ENCODE data around the gene FHIT. TPM values are rescaled to one million over a fixed set of nuclear protein-coding genes. Genes with fewer than 3 reads are reported as not detected.

FHIT gene
- polyA plus RNA-seq, 1 experiment, result 0.11 TPM

DNA sequence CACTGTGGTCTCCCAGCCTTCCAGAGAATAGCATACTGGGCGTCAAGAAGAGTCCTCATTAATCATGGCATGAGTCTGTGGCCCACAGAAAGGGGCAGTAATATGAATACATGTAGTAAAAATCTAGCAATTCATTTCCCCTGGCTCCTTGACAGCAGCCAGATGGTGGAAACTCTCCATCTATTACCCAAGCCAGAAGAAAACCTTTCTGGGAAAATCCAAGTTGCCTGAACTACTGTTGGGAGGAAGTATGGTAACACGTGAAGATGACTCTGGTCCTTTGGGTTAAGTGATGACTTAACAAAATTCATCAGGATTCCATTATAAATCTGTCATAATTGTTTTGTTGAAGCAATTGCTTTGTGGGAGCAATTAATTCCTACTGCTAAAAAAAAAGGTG lies 530.5 kb downstream of the FHIT start:
- ChIA-PET POLR2A (no interaction called here), CTCF (no interaction called here)
- Histone ChIP-seq H3K36me3 (ENCODE audit: control insufficient read depth, insufficient read depth, low read length) (no peaks in the 10 kb centered on the region), H3K4me3 (ENCODE audit: low read depth, low read length) (no peak overlapping the region), H3K27me3 (ENCODE audit: control insufficient read depth, insufficient read depth, low read length) (no peaks in the 10 kb centered on the region)
- DNase-seq (ENCODE audit: low read depth), result no peak
- TF ChIP-seq, protein P1, sequence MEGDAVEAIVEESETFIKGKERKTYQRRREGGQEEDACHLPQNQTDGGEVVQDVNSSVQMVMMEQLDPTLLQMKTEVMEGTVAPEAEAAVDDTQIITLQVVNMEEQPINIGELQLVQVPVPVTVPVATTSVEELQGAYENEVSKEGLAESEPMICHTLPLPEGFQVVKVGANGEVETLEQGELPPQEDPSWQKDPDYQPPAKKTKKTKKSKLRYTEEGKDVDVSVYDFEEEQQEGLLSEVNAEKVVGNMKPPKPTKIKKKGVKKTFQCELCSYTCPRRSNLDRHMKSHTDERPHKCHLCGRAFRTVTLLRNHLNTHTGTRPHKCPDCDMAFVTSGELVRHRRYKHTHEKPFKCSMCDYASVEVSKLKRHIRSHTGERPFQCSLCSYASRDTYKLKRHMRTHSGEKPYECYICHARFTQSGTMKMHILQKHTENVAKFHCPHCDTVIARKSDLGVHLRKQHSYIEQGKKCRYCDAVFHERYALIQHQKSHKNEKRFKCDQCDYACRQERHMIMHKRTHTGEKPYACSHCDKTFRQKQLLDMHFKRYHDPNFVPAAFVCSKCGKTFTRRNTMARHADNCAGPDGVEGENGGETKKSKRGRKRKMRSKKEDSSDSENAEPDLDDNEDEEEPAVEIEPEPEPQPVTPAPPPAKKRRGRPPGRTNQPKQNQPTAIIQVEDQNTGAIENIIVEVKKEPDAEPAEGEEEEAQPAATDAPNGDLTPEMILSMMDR (IDR thresholded peaks at IDR 0.05; ENCODE audit: insufficient read depth, low read depth, low read length), result no peak

DNA sequence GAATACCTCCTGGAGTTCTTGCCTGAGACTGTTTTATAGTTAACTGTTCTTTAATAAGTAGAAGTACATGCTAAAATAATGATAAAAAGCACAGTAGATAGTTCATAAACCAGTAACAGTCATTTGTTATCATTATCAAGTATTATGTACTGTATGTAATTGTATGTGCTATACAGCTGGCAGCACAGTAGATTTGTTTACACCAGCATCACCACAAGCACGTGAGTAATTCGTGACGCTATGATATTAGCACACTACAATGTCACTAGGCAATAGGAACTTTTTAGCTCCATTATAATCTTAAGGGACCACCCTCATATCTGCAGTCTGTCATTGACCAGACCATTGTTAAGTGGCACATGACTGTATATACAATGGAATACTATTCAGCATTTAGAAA lies 534.7 kb downstream of the FHIT start:
- ChIA-PET POLR2A (no interaction called here), CTCF (no interaction called here)
- DNase-seq (ENCODE audit: low read depth), result no peak
- no peak overlapping the region for H3K4me3 ChIP-seq (ENCODE audit: low read depth, low read length)
- no peaks in the 10 kb centered on the region for H3K36me3 ChIP-seq (ENCODE audit: control insufficient read depth, insufficient read depth, low read length)
- TF ChIP-seq, protein P1 (IDR thresholded peaks at IDR 0.05; ENCODE audit: insufficient read depth, low read depth, low read length), result no peak
- no peaks in the 10 kb centered on the region for H3K27me3 ChIP-seq (ENCODE audit: control insufficient read depth, insufficient read depth, low read length)

DNA sequence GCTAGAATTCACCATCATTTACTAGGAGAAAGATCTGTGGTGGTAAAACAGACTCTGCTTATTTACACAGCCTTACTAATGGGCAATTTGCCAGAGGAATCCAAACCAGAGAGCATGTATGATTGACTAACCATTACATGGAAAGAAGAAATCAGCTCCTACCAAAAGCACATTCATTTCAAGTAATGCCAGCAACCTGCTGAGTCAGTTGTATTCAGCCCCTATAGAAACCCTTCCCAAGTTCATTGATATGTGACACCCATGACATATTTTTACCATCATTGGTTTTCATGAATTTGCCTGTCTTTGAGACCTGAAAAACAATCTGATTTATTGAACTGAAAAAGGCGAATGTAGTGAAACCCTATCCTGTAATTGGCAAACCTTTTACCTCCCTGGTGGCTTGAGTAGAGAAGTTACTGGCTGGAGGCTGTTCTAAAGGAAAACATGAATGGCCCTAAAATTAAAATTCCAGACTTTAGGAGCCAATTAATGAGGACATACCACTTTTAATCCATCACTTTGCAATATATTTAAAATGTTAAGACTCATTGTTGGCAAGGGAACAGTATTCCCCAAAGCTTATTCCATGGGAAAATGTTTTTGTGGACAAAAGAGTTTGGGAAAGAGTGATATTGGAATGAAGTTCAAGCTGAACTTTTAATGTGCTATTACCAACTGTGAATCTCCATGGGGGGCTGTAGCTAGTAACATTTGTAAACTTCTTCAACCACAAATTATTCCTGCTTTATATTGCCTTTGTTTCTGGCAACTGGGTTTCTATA lies 542.9 kb downstream of the FHIT start:
- no peak overlapping the region for H3K4me3 ChIP-seq (ENCODE audit: low read depth, low read length)
- no peak for DNase-seq (ENCODE audit: low read depth)
- TF ChIP-seq, protein P1 (IDR thresholded peaks at IDR 0.05; ENCODE audit: insufficient read depth, low read depth, low read length), result no peak
- no peaks in the 10 kb centered on the region for H3K36me3 ChIP-seq (ENCODE audit: control insufficient read depth, insufficient read depth, low read length)
- H3K27me3 ChIP-seq (ENCODE audit: control insufficient read depth, insufficient read depth, low read length), result no peaks in the 10 kb centered on the region
- CTCF ChIA-PET, result no interaction called here
- POLR2A ChIA-PET, result no interaction called here

DNA sequence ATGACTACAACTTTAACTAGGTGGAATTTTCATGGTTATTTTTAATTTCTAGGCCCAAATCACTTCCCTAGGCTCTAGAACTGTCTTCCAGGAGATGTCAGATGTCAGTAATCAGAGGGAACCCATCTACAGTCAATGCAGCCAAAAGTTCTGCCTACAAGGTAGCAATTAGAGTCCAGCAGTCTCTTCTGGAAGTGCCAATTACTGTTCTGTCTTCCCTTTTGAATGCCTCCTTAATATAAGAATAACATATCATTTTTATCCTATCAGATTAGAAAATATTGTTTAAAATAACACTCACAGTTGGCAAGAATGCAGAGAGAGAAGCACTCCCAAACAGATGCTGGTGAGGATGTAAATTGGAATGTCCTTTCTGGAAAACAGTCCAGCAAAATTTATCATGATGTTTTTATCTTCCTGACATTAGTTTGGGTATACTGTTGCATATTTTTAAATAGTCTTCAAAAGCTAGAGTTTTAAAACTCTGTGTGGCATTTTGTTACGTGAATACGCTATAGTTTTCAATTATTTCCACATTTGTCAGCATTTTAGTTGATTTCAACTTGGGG lies 543.7 kb downstream of the FHIT start:
- TF ChIP-seq, protein P1 (IDR thresholded peaks at IDR 0.05; ENCODE audit: insufficient read depth, low read depth, low read length), result no peak
- CTCF ChIA-PET, result no interaction called here

DNA sequence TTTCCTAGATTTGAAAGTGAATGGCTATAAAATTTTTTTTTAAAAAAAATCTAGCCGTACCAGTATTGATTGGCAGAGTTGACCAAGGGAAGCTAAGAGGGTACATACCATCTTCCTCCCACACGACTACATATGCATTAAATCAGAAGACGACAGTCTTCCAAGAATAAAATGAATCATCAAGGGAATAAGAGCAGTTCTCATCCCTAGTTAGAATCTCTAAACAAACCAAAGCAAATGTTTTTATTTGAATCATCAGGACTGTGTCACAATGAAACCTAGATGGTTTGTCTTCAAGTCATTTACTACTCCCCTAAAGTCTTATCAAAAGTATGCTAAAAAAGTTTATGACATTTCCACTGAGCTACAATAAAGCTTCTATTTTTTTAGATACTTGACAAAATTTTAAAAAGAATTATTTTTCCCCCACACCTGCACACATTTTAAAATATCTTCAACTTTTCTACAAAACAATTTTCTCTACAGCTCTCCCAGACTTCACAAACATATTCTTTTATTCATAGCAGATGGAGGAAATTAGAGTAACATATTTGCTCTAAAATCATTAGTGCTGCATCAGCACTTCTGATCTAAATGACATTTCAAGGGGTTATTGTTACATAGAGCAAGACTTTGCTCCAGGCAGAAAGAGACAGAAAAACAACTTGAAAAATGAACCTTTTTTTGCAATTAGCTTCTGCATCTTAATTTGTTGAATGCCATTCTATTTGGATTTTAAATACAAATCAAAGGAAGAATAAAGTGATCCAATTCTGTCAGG lies 547.1 kb downstream of the FHIT start:
- peak; percentile 20 for DNase-seq (ENCODE audit: low read depth)
- no peaks in the 10 kb centered on the region for H3K27me3 ChIP-seq (ENCODE audit: control insufficient read depth, insufficient read depth, low read length)
- no peaks in the 10 kb centered on the region for H3K36me3 ChIP-seq (ENCODE audit: control insufficient read depth, insufficient read depth, low read length)
- TF ChIP-seq, protein P1 (IDR thresholded peaks at IDR 0.05; ENCODE audit: insufficient read depth, low read depth, low read length), result no peak
- H3K4me3 ChIP-seq (ENCODE audit: low read depth, low read length), result no peak overlapping the region
- POLR2A ChIA-PET, result no interaction called here
- CTCF ChIA-PET, result no interaction called here

More for the DNA sequence above, 543.7 kb downstream of the FHIT start:
- Histone ChIP-seq H3K36me3 (ENCODE audit: control insufficient read depth, insufficient read depth, low read length) (no peaks in the 10 kb centered on the region), H3K4me3 (ENCODE audit: low read depth, low read length) (no peak overlapping the region), H3K27me3 (ENCODE audit: control insufficient read depth, insufficient read depth, low read length) (no peaks in the 10 kb centered on the region)
- no peak for DNase-seq (ENCODE audit: low read depth)
- POLR2A ChIA-PET, result no interaction called here

Data from BJ (cell line).